GM12892 (cell line): Measurements from ENCODE around the gene CD300E. TPM values are rescaled to one million over a fixed set of nuclear protein-coding genes. Genes with fewer than 3 reads are reported as not detected.

Source experiments
- DNase-seq: peaks from one replicate; pipeline ENCODE4 v3.0.0; 2011; ENCODE audit not compliant: insufficient read length
- FAIRE-seq: peaks from 2 replicates; lab custom pipeline; 2011; peaks lifted over from hg19 to GRCh38; lab: Jason Lieb, UNC
- POLR2A ChIP-seq: IDR thresholded peaks from 2 replicates; pipeline ENCODE4 v1.6.1; 2011; ENCODE audit warnings: low read depth, low read length, control low read depth
- POLR2AphosphoS5 ChIP-seq: IDR thresholded peaks from 2 replicates; pipeline ENCODE4 v1.6.1; 2011; ENCODE audit warnings: low read depth, low read length, control low read depth
- TAF1 ChIP-seq: IDR thresholded peaks from 2 replicates; pipeline ENCODE4 v1.6.1; 2011; ENCODE audit warnings: low read depth, mild to moderate bottlenecking, control low read depth, low read length, borderline replicate concordance
- polyA plus RNA-seq: library from polyadenylated mRNA; unstranded; fragments of >200 nt; gene quantifications from one replicate; pipeline ENCODE4 v1.2.1, GENCODE V29; 2012; ENCODE audit warnings: missing spikeins, inconsistent platforms; ENCODE audit not compliant: missing spikeins

The CD300E gene, protein sequence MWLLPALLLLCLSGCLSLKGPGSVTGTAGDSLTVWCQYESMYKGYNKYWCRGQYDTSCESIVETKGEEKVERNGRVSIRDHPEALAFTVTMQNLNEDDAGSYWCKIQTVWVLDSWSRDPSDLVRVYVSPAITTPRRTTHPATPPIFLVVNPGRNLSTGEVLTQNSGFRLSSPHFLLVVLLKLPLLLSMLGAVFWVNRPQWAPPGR
- not detected for polyA plus RNA-seq

GRCh38 chr17:74623693-74624093 is at the start of gene CD300E:
Gene CD300E, minus strand, starts transcription at chr17:74623738. Its CDS starts 117 bp downstream, at chr17:74623621.
- FAIRE-seq (no peak), DNase-seq (no peak)

DNA sequence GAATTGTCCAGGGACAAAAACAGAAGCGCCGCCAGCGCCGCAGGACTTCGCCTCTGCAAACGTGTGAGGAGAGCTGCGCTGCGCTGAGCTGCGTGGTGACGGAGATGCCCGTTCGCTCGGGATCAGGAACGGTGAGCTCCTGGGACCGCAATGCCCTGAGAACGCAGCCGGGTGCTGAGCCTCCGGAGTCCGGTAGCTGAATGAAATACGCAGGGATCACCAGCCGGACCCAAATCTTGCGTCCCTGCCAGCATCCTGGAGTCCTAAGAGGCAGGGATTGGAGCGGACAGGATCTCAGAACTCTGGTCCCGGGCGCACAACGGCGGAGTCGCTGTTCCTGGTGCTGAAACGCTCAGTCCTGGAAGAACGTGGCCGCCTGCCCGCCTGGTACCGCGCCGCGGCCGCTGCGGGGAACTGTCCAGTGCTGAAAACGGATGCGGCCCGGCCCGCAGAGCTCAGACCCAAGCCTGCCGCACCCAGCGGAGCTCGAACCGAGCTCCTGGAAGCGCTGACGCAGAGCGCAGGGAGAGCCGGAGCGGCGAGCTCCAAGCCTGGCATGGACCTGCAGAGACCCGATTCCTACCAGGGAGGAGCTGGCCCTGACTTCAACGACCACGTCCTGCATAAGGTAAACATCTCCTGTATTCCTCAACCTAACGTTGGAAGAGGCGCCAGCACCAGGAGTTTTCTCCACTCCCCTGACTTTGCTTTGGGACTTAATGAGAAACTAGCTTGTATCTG is 47.7 kb upstream of the CD300E start:
- FAIRE-seq = no peak
- TF ChIP-seq TAF1 (no peak), POLR2AphosphoS5 (no peak)
- DNase-seq = no peak

More at GRCh38 chr17:74623693-74624093, at the start of gene CD300E:
- no peak for TF ChIP-seq TAF1

- TF ChIP-seq TAF1 = no peak
- TF ChIP-seq POLR2AphosphoS5 = no peak
- no peak for TF ChIP-seq POLR2A
These were observed 46.8 kb upstream of the CD300E start for GRCh38 chr17:74670329-74670728.

GRCh38 chr17:74663561-74663960 is 40.0 kb upstream of the CD300E start:
- FAIRE-seq (no peak), DNase-seq (no peak)
- TF ChIP-seq POLR2AphosphoS5 (no peak), POLR2A (no peak), TAF1 (no peak)

More at GRCh38 chr17:74670329-74670728, 46.8 kb upstream of the CD300E start:
- FAIRE-seq (no peak), DNase-seq (no peak)

DNA sequence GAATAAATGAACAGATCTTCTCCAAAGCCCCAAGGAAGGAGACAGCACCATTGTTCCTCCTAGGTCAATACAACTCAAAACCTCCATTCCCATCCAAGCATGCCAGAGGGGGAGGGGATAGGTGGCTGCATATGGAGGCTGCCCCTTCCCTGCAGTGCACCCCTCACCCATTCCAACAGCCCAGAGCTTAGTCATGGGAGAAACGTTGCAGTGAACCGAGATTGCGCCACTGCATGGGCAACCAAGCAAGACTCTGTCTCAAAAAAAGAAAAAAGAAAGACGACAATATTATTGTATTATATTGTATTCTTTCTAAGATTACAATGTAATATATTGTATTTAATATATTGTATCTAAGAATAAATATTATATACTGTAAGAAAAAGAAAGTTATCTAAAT is 36.4 kb upstream of the CD300E start:
- TF ChIP-seq POLR2AphosphoS5 = no peak
- no peak for TF ChIP-seq TAF1
- TF ChIP-seq POLR2A = no peak
- DNase-seq (no peak), FAIRE-seq (no peak)

DNA sequence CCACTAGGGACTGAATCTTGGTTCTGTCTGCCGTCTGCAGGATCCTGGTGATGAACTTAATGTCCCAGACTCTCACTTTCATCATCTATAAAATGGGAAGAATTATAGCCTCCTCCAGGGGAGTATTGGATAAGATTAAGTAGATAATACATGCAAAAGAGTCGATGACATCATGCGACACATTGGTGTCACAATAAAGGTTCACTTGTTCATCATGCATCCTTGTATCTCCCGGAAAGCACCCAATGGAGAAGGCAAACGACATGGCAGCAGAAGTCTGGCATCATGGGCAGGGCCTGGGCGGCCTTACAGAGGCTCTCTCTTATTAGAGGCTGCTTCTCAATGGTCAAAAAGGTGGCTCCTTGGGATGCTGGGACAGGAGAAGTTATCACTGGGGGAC is 35.1 kb upstream of the CD300E start:
- no peak for TF ChIP-seq POLR2AphosphoS5
- TF ChIP-seq POLR2A = no peak
- TF ChIP-seq TAF1 = no peak
- DNase-seq = no peak
- no peak for FAIRE-seq

DNA sequence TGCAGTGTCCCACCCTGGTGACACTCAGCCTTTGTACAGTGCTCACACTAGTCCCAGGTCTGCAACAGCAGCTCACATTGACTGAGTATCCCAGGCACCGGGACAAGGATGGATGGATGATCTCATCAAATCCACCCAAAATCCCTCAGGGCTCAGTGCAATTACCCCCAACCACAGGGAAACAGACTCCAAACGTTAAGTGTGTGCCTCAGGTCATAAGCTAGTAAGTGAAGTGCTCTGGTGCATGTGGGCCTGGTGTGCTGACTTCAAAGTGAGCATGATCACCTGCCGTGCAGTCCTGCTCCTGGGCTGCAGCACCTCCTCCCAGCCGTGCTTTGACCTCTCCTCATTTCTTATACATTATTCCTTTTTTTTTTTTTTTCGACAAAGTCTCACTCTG is 31.2 kb upstream of the CD300E start:
- no peak for FAIRE-seq
- DNase-seq = no peak
- no peak for TF ChIP-seq POLR2A
- no peak for TF ChIP-seq TAF1
- TF ChIP-seq POLR2AphosphoS5 = no peak

GRCh38 chr17:74652020-74652419 is 28.5 kb upstream of the CD300E start:
- no peak for DNase-seq
- no peak for FAIRE-seq
- TF ChIP-seq POLR2AphosphoS5 (no peak), TAF1 (no peak), POLR2A (no peak)

- TF ChIP-seq POLR2A (no peak), TAF1 (no peak), POLR2AphosphoS5 (no peak)
- FAIRE-seq = no peak
- no peak for DNase-seq
These were observed 26.4 kb upstream of the CD300E start for GRCh38 chr17:74649909-74650308.

- FAIRE-seq (no peak), DNase-seq (no peak)
- TF ChIP-seq POLR2A (no peak), TAF1 (no peak), POLR2AphosphoS5 (no peak)
These were observed 24.5 kb upstream of the CD300E start for GRCh38 chr17:74647871-74648672.

GRCh38 chr17:74646231-74646630 is 22.7 kb upstream of the CD300E start:
- no peak for DNase-seq
- FAIRE-seq = peak; percentile 46
- no peak for TF ChIP-seq POLR2A
- TF ChIP-seq POLR2AphosphoS5 = no peak
- no peak for TF ChIP-seq TAF1

DNA sequence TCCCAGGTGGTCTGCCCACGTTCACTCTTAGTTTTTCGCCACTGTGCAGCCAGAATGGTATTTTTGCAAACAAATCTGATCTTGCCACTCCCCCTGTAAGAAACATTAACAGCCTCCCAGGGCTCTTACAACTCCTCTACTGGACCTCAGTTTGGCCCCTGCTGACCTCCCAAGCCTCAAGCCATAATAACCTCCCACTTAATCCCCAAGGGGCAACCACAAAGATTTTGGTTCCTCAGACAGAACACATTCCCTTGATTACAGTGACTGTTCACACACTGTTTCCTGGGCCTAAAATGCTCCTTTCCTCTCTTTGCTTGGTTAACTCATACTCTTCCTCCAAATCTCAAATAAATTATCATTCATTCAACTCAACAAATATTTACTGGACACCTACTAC is 21.5 kb upstream of the CD300E start:
- TF ChIP-seq POLR2A (no peak), POLR2AphosphoS5 (no peak), TAF1 (no peak)
- FAIRE-seq (no peak), DNase-seq (no peak)

- FAIRE-seq (no peak), DNase-seq (no peak)
- no peak for TF ChIP-seq POLR2AphosphoS5
- no peak for TF ChIP-seq TAF1
- TF ChIP-seq POLR2A = no peak
These were observed 20.9 kb upstream of the CD300E start for GRCh38 chr17:74644419-74644818.
